Loucy (cell line): ENCODE data around the gene GAPVD1.

Experiments
- H2AFZ ChIP-seq: fragments of 200-600 bp; sonication (generic); 2 replicates; pipeline ENCODE4 v1.6.0; 2016; ENCODE audit warnings: antibody characterized with exemption, mild to moderate bottlenecking, low read length, moderate library complexity
- H3F3A ChIP-seq: fragments of 200-600 bp; 2 replicates; pipeline ENCODE4 v1.6.0; 2016; ENCODE audit warnings: antibody characterized with exemption, low read depth, mild to moderate bottlenecking
- H3K27me3 ChIP-seq: fragments of 200-600 bp; sonication (generic); 2 replicates; pipeline ENCODE4 v1.6.1; 2014; ENCODE audit warnings: low read length, mild to moderate bottlenecking; ENCODE audit not compliant: insufficient read depth, poor library complexity, severe bottlenecking
- H3K36me3 ChIP-seq: fragments of 200-600 bp; sonication (generic); 2 replicates; pipeline ENCODE4 v1.6.1; 2016; ENCODE audit warnings: low read length; ENCODE audit not compliant: insufficient read depth
- H3K4me1 ChIP-seq: fragments of 200-600 bp; sonication (generic); 2 replicates; pipeline ENCODE4 v1.5.1; 2014; ENCODE audit warnings: low read length, mild to moderate bottlenecking; ENCODE audit not compliant: insufficient read depth, poor library complexity, severe bottlenecking
- H3K4me2 ChIP-seq: fragments of 200-600 bp; sonication (generic); 2 replicates; pipeline ENCODE4 v1.6.0; 2014; ENCODE audit warnings: antibody characterized with exemption, low read length, low read depth, mild to moderate bottlenecking; ENCODE audit not compliant: poor library complexity, severe bottlenecking
- H3K4me3 ChIP-seq: fragments of 200-600 bp; sonication (generic); 2 replicates; pipeline ENCODE4 v1.5.1; 2014; ENCODE audit warnings: low read length, mild to moderate bottlenecking, mixed read lengths; ENCODE audit not compliant: poor library complexity, severe bottlenecking
- H3K79me2 ChIP-seq: fragments of 200-600 bp; sonication (generic); 2 replicates; pipeline ENCODE4 v1.6.1; 2014; ENCODE audit warnings: low read length; ENCODE audit not compliant: insufficient read depth
- H3K9ac ChIP-seq: fragments of 200-600 bp; sonication (generic); 2 replicates; pipeline ENCODE4 v1.6.0; 2014; ENCODE audit warnings: mild to moderate bottlenecking, low read depth, low read length, moderate library complexity; ENCODE audit not compliant: poor library complexity, severe bottlenecking
- H3K9me2 ChIP-seq: fragments of 200-600 bp; sonication (generic); replicated peaks from 2 replicates; pipeline ENCODE4 v1.6.1; 2016; ENCODE audit warnings: low read depth, low read length, mixed read lengths
- H3K9me3 ChIP-seq: fragments of 200-600 bp; sonication (generic); 2 replicates; pipeline ENCODE4 v1.6.1; 2014; ENCODE audit warnings: mild to moderate bottlenecking, antibody characterized with exemption, low read length, low read depth; ENCODE audit not compliant: insufficient read depth
- H4K20me1 ChIP-seq: fragments of 200-600 bp; sonication (generic); 2 replicates; pipeline ENCODE4 v1.6.0; 2014; ENCODE audit warnings: antibody characterized with exemption, low read length, mild to moderate bottlenecking; ENCODE audit not compliant: insufficient read depth, poor library complexity, severe bottlenecking
- CTCF ChIP-seq: fragments of 200-600 bp; sonication (generic); conservative IDR thresholded peaks from 2 replicates; pipeline ENCODE4 v1.5.1; 2014; ENCODE audit warnings: mild to moderate bottlenecking, antibody characterized with exemption, low read length
- EZH2phosphoT487 ChIP-seq: fragments of 200-600 bp; IDR thresholded peaks from 2 replicates; pipeline ENCODE4 v1.6.1; 2018; ENCODE audit warnings: antibody characterized with exemption, mild to moderate bottlenecking, moderate library complexity, borderline replicate concordance

GAPVD1 gene

GRCh38 chr9:125272697-125273096 lies 11.1 kb downstream of the GAPVD1 start:
- no peaks in the 10 kb centered on the region for H3K27me3 ChIP-seq
- H2AFZ ChIP-seq, result no peak overlapping the region
- H3K9ac ChIP-seq, result no peak overlapping the region
- H3K4me3 ChIP-seq, result no peak overlapping the region
- no peaks in the 10 kb centered on the region; the same call in 1 of the 2 replicates for H3F3A ChIP-seq
- TF ChIP-seq CTCF (no peak), EZH2phosphoT487 (no peak)
- H3K4me1 ChIP-seq, result peaks cover 12% of the 10 kb centered on the region
- H3K79me2 ChIP-seq, result peaks cover 99% of the 10 kb centered on the region
- H3K36me3 ChIP-seq, result no peaks in the 10 kb centered on the region
- H3K4me2 ChIP-seq, result no peak overlapping the region
- no peaks in the 10 kb centered on the region for H3K9me2 ChIP-seq
- H4K20me1 ChIP-seq, result peaks cover 40% of the 10 kb centered on the region
- H3K9me3 ChIP-seq, result no peaks in the 10 kb centered on the region

GRCh38 chr9:125276771-125277170 lies 15.1 kb downstream of the GAPVD1 start:
- no peaks in the 10 kb centered on the region for H3F3A ChIP-seq
- H3K36me3 ChIP-seq, result no peaks in the 10 kb centered on the region
- H4K20me1 ChIP-seq, result peaks cover 28% of the 10 kb centered on the region
- H3K27me3 ChIP-seq, result no peaks in the 10 kb centered on the region
- TF ChIP-seq EZH2phosphoT487, result no peak
- TF ChIP-seq CTCF, result no peak
- peaks cover 8% of the 10 kb centered on the region for H3K4me1 ChIP-seq
- H3K4me2 ChIP-seq, result no peak overlapping the region
- H3K9me2 ChIP-seq, result no peaks in the 10 kb centered on the region
- H3K9me3 ChIP-seq, result no peaks in the 10 kb centered on the region
- H3K9ac ChIP-seq, result no peak overlapping the region
- no peak overlapping the region for H2AFZ ChIP-seq
- peaks cover 96% of the 10 kb centered on the region for H3K79me2 ChIP-seq
- no peak overlapping the region for H3K4me3 ChIP-seq

DNA sequence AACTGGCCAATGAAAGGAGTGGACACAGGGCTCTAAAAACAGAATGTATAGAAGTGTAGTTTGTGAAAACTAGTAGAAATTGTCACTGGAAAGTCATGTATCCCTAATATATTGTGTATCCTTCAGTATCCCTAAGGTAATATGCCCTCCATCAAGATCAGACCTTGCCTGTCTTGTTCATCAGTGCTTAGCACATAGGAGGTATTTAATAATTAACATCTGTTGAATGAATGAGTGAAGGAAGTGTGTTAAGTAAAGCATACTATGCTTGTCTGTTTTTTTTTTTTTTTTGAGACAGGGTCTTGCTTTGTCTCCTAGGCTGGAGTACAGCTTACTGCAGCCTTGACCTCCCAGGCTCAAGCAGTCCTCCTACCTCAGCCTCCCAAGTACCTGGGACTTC lies 15.8 kb downstream of the GAPVD1 start:
- no peak for TF ChIP-seq EZH2phosphoT487
- TF ChIP-seq CTCF, result no peak
- H2AFZ ChIP-seq, result no peak overlapping the region
- peaks cover 92% of the 10 kb centered on the region for H3K79me2 ChIP-seq
- no peak overlapping the region for H3K4me2 ChIP-seq
- H3K9me3 ChIP-seq, result no peaks in the 10 kb centered on the region
- H3K9ac ChIP-seq, result no peak overlapping the region
- H3K36me3 ChIP-seq, result no peaks in the 10 kb centered on the region
- H3K4me3 ChIP-seq, result no peak overlapping the region
- H4K20me1 ChIP-seq, result peaks cover 25% of the 10 kb centered on the region
- no peaks in the 10 kb centered on the region for H3K27me3 ChIP-seq
- peaks cover 8% of the 10 kb centered on the region for H3K4me1 ChIP-seq
- H3K9me2 ChIP-seq, result no peaks in the 10 kb centered on the region
- no peaks in the 10 kb centered on the region for H3F3A ChIP-seq
